Umbilical cord (tissue), 2 donors: Measurements from ENCODE around the gene CYBC1. TPM values are rescaled to one million over a fixed set of nuclear protein-coding genes. Genes with fewer than 3 reads are reported as not detected.
"Not testable (repeated sequence)": the region's sequence is repeated elsewhere in the genome, so short reads cannot be mapped to it uniquely, and the experiment has no call there.

ENCODE experiments used
- DNase-seq: peaks from one replicate; pipeline ENCODE4 v3.0.0-alpha.2; 2015; ENCODE audit warnings: low spot score
- total RNA-seq: library from RNA; depleted of rRNA; stranded (reverse); fragments of >200 nt; gene quantifications from one replicate; pipeline ENCODE4 v1.2.3, GENCODE V29; 2014; ENCODE audit warnings: low replicate concordance; ENCODE audit not compliant: insufficient read depth

The CYBC1 gene
- total RNA-seq, 1 donor from 2014 or later, result 38.0 TPM

DNA sequence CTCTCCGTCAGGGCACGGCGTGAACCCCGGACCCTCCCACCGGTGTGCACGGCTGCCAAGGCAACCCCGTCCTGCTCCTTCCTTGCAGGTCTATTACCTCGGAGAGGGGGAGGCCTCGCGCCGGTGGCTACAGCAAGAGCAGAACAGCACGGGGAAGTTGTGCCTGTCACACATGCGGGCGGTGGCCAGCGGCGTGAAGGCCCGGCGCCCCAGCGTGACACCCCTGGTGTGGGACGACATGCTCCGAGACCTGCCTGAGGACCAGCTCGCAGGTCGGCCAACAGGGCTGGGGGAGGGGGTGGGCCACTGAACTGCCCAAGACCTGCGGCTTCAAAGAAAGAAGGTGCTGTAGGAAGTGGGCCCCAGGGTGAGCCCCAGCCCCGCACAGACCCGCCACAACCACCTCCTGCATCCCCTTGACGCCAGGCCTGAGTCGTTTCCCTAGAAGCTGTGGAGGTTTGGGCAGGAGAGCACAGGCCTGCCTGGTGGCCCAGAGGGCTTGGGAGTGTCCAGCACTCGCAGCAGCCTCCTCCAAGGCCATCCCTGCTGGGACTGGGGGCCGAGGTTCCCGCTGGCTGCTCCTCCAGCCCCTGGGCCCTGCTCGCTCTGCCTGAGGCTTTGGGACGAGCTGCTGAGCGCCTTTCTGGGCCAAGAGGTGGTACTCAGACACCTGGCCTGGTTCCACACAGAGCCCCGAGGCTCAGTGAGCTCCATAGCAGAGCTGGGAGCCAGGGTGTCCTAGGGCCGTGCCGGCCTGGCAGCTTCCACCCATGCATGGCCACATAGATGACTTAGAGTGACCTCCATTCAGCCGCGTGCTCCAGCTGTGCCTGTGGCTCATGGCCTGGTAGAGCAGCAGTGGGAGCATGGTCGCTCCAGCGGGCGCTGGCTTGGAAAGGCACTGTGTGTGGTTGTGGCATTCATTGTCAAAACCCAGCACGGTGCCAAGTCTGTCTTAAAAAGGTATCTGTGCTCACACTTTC lies 14.7 kb downstream of the CYBC1 start:
- DNase-seq, result no peak

GRCh38 chr17:82435103-82435502 lies 15.4 kb downstream of the CYBC1 start:
- DNase-seq, result no peak

GRCh38 chr17:82434216-82434565 lies 16.4 kb downstream of the CYBC1 start:
- DNase-seq, result no peak

DNA sequence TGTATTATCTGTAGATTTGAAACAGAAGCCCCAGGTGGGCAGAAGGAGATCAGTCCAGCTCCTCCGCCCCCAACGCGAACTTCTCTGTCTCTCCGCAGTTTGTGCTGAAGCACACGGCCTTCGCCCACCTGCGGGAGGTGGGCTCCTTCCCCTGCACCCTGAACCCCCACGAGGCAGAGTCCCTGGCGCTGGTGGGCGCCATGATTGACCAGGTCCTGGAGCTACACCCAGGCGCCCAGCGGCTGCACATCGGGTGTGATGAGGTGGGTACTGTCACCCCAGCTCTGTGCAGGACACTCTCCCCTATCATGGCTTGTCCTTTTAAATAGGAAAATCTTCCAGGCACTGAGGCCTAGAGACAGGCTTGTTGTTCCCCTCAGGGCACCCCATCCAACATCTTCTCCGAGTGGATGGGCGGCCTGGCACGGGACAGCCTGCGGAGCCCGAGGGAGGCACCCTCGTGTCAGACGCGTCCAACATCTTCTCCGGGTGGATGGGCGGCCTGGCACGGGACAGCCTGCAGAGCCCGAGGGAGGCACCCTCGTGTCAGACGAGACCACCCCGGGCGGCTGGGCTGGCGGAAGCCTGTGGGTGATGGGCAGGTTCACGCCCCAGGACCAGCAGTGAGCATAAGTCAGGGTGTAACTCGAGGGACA lies 16.9 kb downstream of the CYBC1 start:
- no peak for DNase-seq

DNA sequence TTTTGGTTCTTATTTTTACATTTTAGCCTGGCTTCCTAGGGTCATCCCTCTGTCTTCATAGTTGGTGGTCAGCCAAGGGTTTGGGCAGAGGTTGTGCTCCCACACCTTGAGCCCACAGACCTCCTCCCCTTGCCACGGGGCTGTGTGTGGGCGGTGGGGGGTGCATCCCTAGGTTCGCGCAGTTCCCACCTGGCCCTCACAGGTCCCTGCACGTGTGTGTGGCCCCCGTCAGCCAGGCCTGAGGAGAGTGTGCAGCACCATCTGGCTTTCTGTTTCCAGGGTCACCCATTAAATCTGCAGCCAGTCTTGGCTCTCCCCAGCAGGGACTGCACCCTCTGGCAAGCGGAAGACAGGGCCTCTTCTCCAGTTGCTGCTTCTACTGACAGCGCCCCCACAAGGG lies 18.5 kb downstream of the CYBC1 start:
- DNase-seq, result no peak

GRCh38 chr17:82429824-82430223 lies 20.7 kb downstream of the CYBC1 start:
- DNase-seq, result no peak

DNA sequence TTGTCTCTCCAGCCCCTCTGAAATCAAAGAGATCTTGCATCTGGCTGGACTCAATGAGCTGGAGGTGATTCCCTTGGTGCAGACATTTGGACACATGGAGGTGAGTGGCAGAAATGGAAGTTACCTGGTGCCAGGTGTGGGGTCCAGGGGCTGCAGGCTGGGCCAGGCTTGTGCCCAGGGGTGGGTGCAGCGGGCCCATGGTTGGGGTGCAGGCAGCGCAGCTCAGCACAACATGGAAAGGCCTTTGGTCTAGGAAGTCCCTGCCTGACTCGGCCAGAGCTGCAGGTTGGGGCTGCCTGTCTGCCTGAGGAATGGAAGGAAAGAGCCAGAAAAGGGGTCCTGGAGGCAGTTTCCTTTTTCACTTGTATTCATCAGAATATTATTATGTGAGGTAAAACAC lies 22.0 kb downstream of the CYBC1 start:
- no peak for DNase-seq

GRCh38 chr17:82424863-82425159 lies 25.7 kb downstream of the CYBC1 start:
- no peak for DNase-seq

GRCh38 chr17:82424001-82424862 lies 26.3 kb downstream of the CYBC1 start:
- DNase-seq, result no peak

DNA sequence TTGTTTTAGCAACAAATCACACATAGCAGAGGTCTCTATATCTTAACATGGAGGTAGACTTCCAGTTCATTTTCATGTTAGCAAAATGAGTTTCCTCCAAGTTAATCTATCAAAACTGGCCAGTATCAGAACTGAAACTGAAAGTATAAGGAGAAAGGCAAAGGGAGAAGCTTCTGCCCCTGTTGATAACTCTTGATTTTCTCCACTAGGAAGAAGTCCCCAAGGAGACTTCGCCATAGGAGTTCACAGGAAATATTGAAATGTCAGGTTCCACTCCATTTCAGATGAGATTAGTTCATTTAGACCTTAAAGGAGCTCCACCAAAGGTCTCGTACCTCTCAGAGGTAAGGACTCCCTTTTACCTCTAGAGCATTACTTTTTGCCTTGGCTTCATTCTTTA lies 31.0 kb downstream of the CYBC1 start:
- DNase-seq, result no peak

DNA sequence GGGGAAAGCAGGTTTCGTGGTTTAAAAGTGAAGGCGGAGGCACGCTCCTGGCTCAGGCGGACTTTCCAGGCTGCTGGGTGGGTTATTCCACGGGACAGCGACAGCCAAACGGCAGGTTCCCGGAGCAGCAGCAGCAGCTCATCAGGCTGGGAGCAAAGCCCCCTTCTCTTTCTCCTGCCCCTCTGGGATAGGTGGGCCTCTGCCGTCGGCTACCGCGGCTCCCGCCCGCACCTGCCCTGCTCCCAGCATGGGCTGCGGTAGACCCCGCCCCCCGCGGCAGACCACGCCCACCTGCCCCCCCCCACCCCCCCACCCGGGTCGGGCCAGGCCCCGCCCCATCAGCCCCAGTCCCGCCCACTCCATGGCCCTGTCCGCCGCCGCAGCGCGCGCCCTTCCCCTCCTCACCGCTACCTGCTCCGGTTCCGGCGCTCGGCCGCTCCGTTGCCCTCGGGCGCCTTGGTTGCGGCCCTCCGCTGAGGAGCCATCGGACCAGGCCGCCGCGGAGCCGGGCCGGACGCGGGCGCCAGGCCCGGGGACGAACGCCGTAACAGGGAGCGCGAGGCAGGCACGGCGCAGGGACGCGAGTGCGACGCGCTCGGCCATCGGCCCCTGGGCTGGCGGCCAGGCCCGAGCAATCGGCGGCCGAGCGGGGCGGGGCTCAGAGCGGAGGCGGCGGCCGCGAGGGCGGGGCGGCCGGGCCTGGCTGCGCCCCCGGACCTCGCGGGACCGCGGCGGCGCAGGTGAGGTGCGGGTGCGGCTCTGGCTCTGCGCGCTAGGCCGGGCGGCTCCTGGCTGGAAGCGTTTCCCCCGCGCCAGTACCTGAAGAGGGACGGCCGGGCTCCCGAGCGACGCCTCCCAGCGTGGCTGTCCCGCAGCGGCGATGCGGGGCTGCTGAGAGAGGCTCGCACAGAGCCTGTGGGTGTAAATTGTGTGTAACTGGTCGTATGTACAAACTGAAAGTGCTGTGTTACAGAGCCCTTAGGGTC lies 32.3 kb downstream of the CYBC1 start, which contains the start of the genes HEXD and OGFOD3:
TSS of gene HEXD (plus strand) at position 347 of the 986 bp plus-strand sequence. CDS start 1,453 bp downstream, outside the sequence.
TSS of gene OGFOD3 (minus strand) at position 586 of the 986 bp plus-strand sequence. CDS start at position 485, 101 bp downstream.
- DNase-seq, result peak; percentile 90

- DNase-seq, result no peak
Observed at GRCh38 chr17:82416771-82417170, 33.8 kb downstream of the CYBC1 start.

DNA sequence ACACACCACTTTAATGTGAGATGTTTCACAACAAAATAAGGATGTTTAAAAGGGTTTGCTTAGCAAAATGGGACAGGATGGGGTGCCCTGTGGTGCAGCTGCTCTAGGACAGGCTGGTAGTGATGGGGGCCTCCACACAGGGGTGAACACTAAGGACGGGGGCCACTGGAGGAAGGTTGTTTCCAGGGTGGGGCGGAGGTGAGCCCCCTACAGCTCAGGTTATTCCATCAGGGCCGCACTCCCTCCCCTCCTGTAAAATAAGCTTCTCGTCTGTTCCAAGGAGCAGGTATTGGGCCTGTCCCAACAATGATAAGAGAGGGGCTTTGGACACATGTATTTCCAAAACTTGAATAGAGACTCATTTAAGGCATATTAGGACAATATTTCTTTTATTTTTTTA lies 34.3 kb downstream of the CYBC1 start:
- DNase-seq, result no peak

DNA sequence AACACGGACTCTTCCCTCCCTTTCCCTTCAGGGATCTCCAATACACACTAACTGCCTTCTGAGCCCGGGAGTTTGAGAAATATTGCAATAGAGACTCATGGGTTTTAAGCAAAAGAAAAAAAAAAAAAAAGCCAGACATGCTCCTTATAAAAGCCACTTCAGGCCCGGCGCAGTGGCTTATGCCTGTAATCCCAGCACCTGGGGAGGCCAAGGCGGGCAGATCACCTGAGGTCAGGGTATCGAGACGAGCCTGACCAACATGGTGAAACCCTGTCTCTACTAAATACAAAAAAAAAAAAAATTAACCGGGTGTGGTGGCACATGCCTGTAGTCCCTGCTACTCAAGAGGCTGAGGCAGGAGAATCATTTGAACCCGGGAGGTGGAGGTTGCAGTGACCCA lies 34.8 kb downstream of the CYBC1 start:
- DNase-seq, result no peak

- DNase-seq, result no peak
Observed at GRCh38 chr17:82415336-82415735, 35.2 kb downstream of the CYBC1 start.

GRCh38 chr17:82414548-82415281 lies 35.8 kb downstream of the CYBC1 start:
- DNase-seq, result peak; percentile 74

DNA sequence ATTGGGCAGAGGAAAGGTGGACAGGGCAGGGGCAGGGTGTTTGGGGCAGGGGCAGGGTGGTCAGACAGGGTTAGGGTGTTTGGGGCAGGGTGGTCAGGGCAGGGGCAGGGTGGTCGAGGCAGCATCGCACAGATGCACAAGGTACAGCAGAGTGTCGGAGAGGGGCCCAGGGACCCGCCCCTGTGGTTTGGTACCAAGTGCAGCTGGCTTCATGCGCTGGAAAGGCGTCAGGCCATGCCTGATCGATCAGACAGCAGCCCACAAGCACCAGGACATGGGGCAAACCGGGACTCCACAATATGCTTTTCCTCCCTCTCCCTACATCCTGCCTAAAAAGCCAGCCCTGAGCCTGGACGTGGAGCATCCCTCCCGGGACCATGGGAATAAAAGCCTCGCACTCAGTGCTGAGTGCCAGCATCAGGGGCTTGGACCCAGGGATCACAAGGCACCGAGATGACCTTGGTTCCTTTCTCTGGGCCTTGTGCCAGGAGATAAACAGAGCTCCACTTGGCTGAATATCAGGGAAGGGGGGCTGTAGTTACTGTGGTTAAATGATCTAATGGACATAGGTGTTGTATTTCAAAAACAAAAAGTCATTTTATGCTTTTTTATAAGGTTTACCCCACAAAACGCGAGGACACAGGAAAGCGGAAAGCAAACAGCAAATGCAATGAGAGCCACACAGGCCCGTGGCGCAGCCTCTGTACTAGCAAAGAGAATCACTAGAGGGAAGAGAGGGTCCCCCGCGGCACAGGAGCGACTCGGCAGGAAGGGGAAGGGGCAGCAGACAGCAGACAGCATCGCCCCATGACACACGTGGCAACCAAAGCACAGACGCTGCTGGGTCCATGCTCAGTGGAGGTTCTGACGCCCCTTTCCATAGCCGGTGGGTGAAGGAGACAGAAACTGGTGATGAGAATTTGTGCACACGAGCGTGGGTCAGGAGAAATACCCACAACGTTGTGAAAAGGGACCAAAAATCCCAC lies 37.7 kb downstream of the CYBC1 start:
- no peak for DNase-seq

GRCh38 chr17:82412081-82412480 lies 38.5 kb downstream of the CYBC1 start:
- not testable (repeated sequence) for DNase-seq
